Measurements from ENCODE around the gene TIGAR. TPM values are rescaled to one million over a fixed set of nuclear protein-coding genes. Genes with fewer than 3 reads are reported as not detected.

TIGAR gene
- total RNA-seq, 1 experiment from 2014 or later: 27.5 TPM

GRCh38 chr12:4327293-4327692 is 6.3 kb downstream of the TIGAR start:
- Histone ChIP-seq H3K23me2 (ENCODE audit: insufficient read length, low read depth, low read length, poor library complexity, severe bottlenecking) (no peaks in the 10 kb centered on the region), H3K27ac (ENCODE audit: insufficient read length, low read depth, low read length) (no peak overlapping the region), H4K5ac (ENCODE audit: insufficient read length, low read depth, low read length) (no peak overlapping the region), H3K4ac (ENCODE audit: low read depth, low read length) (no peak overlapping the region), H4K20me1 (ENCODE audit: control insufficient read depth, insufficient read depth, insufficient read length) (no peaks in the 10 kb centered on the region), H2BK120ac (ENCODE audit: low read depth, low read length, poor library complexity, severe bottlenecking) (no peak overlapping the region), H3T11ph (ENCODE audit: low read length) (no peak overlapping the region), H4K91ac (ENCODE audit: insufficient read length, low read depth, low read length) (no peak overlapping the region), H2AK5ac (ENCODE audit: insufficient read length, low read length) (no peak overlapping the region), H3K18ac (ENCODE audit: insufficient read length, low read depth, low read length) (no peak overlapping the region), H3K79me2 (ENCODE audit: insufficient read depth, low read length) (peaks cover 3% of the 10 kb centered on the region; the same call in 1 of the 2 replicates), H2AFZ (ENCODE audit: low read length) (no peak overlapping the region), H3K9ac (ENCODE audit: extremely low read depth, insufficient read length, low read length) (no peak overlapping the region), H3K4me2 (ENCODE audit: insufficient read depth, insufficient read length, low read length) (no peak overlapping the region), H3K23ac (ENCODE audit: insufficient read length, low read depth, low read length) (no peak overlapping the region), H2BK5ac (ENCODE audit: insufficient read length, low read length) (no peak overlapping the region), H3K79me1 (ENCODE audit: insufficient read depth, low read depth, low read length, poor library complexity, severe bottlenecking) (peaks cover 4% of the 10 kb centered on the region), H3K9me3 (ENCODE audit: control insufficient read depth, low read depth, low read length) (no peaks in the 10 kb centered on the region), H2BK12ac (ENCODE audit: insufficient read length, low read depth, low read length) (no peak overlapping the region), H3K14ac (ENCODE audit: insufficient read depth, low read length) (no peak overlapping the region), H3K27me3 (ENCODE audit: insufficient read depth, low read length) (no peaks in the 10 kb centered on the region), H4K8ac (replicated peaks; ENCODE audit: insufficient read length, low read depth, low read length) (no peak overlapping the region), H3K56ac (ENCODE audit: insufficient read length, low read depth, low read length) (no peak overlapping the region), H3K4me1 (ENCODE audit: insufficient read depth, low read length) (no peaks in the 10 kb centered on the region; the same call in 1 of the 2 replicates), H2BK15ac (ENCODE audit: low read depth, low read length) (no peak overlapping the region), H2BK20ac (ENCODE audit: low read depth, low read length, poor library complexity, severe bottlenecking) (no peak overlapping the region)
- Mint-ChIP-seq H3K4me1 (peaks cover 4 to 9% of the 10 kb centered on the region in 2 experiments), H3K36me3 (ENCODE audit: insufficient read depth in 1 of 3, low read depth in 3 of 3) (peaks cover 6 to 36% (median 30%) of the 10 kb centered on the region in 3 experiments; a peak in 6 of 7 replicates), H3K9me3 (no peaks in the 10 kb centered on the region), H3K27ac (no peak overlapping the region; a peak in 1 of 7 replicates), H3K27me3 (ENCODE audit: low read depth) (no peaks in the 10 kb centered on the region), H3K4me3 (no peak overlapping the region)
- no peak for DNase-seq
- no CpG with 5 or more reads among the region's 2 CpGs for WGBS (ENCODE audit: extremely low coverage, insufficient read length, low lambda C conversion rate)
- TF ChIP-seq CTCF (conservative IDR thresholded peaks at IDR 0.05): no peak
